HL-60 (cell line): ENCODE results near the gene GTF2A1L.
"Not testable (repeated sequence)": the region's sequence is repeated elsewhere in the genome, so short reads cannot be mapped to it uniquely, and the experiment has no call there.

Source experiments
- GABPA ChIP-seq: IDR thresholded peaks from 2 replicates; pipeline ENCODE4 v1.6.1; 2012; ENCODE audit warnings: low read depth
- POLR2AphosphoS5 ChIP-seq: IDR thresholded peaks from 2 replicates; pipeline ENCODE4 v1.6.1; 2012; ENCODE audit warnings: low read depth
- TF ChIP-seq, protein P1 (sequence below): IDR thresholded peaks from one replicate; pipeline ENCODE4 v1.5.1; 2011; ENCODE audit warnings: low read length, control low read depth, inconsistent platforms; ENCODE audit not compliant: insufficient read depth
- TF ChIP-seq, protein P2 (sequence below): IDR thresholded peaks from 2 replicates; pipeline ENCODE4 v1.6.1; 2012; ENCODE audit warnings: low read depth; ENCODE audit not compliant: insufficient replicate concordance

DNA sequence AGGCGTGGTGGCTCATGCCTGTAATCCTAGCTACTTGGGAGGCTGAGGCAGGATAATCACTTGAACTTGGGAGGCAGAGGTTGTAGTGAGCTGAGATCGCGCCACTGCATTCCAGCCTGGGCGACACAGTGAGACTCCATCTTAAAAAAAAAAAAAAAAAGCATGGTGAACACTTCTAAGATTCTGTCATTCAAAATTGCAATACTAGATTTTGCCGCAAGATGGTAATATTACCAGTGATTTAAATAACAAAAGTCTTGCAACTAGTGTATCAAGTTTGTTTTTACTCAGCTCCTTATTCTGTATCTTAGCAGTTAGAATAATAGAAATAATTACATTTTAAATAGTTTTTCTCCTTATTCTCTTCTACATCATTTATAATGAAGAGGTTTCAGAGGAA lies 5.0 kb downstream of the GTF2A1L start:
- TF ChIP-seq, protein P1, sequence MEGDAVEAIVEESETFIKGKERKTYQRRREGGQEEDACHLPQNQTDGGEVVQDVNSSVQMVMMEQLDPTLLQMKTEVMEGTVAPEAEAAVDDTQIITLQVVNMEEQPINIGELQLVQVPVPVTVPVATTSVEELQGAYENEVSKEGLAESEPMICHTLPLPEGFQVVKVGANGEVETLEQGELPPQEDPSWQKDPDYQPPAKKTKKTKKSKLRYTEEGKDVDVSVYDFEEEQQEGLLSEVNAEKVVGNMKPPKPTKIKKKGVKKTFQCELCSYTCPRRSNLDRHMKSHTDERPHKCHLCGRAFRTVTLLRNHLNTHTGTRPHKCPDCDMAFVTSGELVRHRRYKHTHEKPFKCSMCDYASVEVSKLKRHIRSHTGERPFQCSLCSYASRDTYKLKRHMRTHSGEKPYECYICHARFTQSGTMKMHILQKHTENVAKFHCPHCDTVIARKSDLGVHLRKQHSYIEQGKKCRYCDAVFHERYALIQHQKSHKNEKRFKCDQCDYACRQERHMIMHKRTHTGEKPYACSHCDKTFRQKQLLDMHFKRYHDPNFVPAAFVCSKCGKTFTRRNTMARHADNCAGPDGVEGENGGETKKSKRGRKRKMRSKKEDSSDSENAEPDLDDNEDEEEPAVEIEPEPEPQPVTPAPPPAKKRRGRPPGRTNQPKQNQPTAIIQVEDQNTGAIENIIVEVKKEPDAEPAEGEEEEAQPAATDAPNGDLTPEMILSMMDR = not testable (repeated sequence)
- TF ChIP-seq POLR2AphosphoS5, GABPA: not testable (repeated sequence)
- TF ChIP-seq, protein P2, sequence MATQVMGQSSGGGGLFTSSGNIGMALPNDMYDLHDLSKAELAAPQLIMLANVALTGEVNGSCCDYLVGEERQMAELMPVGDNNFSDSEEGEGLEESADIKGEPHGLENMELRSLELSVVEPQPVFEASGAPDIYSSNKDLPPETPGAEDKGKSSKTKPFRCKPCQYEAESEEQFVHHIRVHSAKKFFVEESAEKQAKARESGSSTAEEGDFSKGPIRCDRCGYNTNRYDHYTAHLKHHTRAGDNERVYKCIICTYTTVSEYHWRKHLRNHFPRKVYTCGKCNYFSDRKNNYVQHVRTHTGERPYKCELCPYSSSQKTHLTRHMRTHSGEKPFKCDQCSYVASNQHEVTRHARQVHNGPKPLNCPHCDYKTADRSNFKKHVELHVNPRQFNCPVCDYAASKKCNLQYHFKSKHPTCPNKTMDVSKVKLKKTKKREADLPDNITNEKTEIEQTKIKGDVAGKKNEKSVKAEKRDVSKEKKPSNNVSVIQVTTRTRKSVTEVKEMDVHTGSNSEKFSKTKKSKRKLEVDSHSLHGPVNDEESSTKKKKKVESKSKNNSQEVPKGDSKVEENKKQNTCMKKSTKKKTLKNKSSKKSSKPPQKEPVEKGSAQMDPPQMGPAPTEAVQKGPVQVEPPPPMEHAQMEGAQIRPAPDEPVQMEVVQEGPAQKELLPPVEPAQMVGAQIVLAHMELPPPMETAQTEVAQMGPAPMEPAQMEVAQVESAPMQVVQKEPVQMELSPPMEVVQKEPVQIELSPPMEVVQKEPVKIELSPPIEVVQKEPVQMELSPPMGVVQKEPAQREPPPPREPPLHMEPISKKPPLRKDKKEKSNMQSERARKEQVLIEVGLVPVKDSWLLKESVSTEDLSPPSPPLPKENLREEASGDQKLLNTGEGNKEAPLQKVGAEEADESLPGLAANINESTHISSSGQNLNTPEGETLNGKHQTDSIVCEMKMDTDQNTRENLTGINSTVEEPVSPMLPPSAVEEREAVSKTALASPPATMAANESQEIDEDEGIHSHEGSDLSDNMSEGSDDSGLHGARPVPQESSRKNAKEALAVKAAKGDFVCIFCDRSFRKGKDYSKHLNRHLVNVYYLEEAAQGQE = not testable (repeated sequence)
